ENCODE measurements around the gene KNL1. TPM values are rescaled to one million over a fixed set of nuclear protein-coding genes. Genes with fewer than 3 reads are reported as not detected.
A peak's percentile ranks its signal among the peaks of the same experiment; 100 is the strongest.

The KNL1 gene
- polyA plus RNA-seq, 3 donors from 2014 or later: 0.20 to 0.38 TPM; not detected in 1

- no peak overlapping the region for H3K27ac Mint-ChIP-seq
- no peaks in the 10 kb centered on the region for H3K36me3 Mint-ChIP-seq
- H3K9me3 Mint-ChIP-seq: no peaks in the 10 kb centered on the region
- peaks cover 11 to 27% of the 10 kb centered on the region in 2 donors for H3K4me1 Mint-ChIP-seq
- no peak overlapping the region for H3K4me3 Mint-ChIP-seq
- peaks cover 8 to 11% (median 10%) of the 10 kb centered on the region in 3 donors for H3K27me3 Mint-ChIP-seq (ENCODE audit: low read depth in 3 of 3)
- no peak for DNase-seq
Observed at GRCh38 chr15:40597024-40597423, 3.0 kb downstream of the KNL1 start.

GRCh38 chr15:40598126-40598525 lies 4.1 kb downstream of the KNL1 start:
- Mint-ChIP-seq H3K27ac (no peak overlapping the region), H3K27me3 (ENCODE audit: low read depth in 3 of 3) (peaks cover 7 to 11% (median 10%) of the 10 kb centered on the region in 3 donors), H3K36me3 (no peaks in the 10 kb centered on the region), H3K4me3 (no peak overlapping the region), H3K9me3 (no peaks in the 10 kb centered on the region), H3K4me1 (peaks cover 11 to 20% of the 10 kb centered on the region in 2 donors)
- DNase-seq: no peak

GRCh38 chr15:40598672-40599071 lies 4.6 kb downstream of the KNL1 start:
- Mint-ChIP-seq H3K4me1 (peaks cover 9 to 14% of the 10 kb centered on the region in 2 donors), H3K9me3 (no peaks in the 10 kb centered on the region), H3K36me3 (no peaks in the 10 kb centered on the region), H3K4me3 (no peak overlapping the region), H3K27ac (no peak overlapping the region), H3K27me3 (ENCODE audit: low read depth in 3 of 3) (peaks cover 4 to 8% (median 5%) of the 10 kb centered on the region in 3 donors)
- DNase-seq: no peak

- Mint-ChIP-seq H3K27ac (no peak overlapping the region), H3K4me3 (no peak overlapping the region)
Observed at GRCh38 chr15:40600956-40601355, 6.9 kb downstream of the KNL1 start.

GRCh38 chr15:40603935-40604334 lies 9.9 kb downstream of the KNL1 start:
- Mint-ChIP-seq H3K9me3 (no peaks in the 10 kb centered on the region), H3K36me3 (no peaks in the 10 kb centered on the region), H3K4me1 (no peaks in the 10 kb centered on the region), H3K4me3 (no peak overlapping the region), H3K27ac (no peak overlapping the region), H3K27me3 (ENCODE audit: low read depth in 3 of 3) (peaks cover 0 to 1% (median 0%) of the 10 kb centered on the region in 3 donors)
- DNase-seq: no peak

More at GRCh38 chr15:40600956-40601355, 6.9 kb downstream of the KNL1 start:
- Mint-ChIP-seq H3K4me1 (no peaks in the 10 kb centered on the region), H3K9me3 (no peaks in the 10 kb centered on the region), H3K36me3 (no peaks in the 10 kb centered on the region), H3K27me3 (ENCODE audit: low read depth in 3 of 3) (peaks cover 0 to 1% (median 0%) of the 10 kb centered on the region in 3 donors)
- DNase-seq: no peak

GRCh38 chr15:40613080-40613479 lies 19.0 kb downstream of the KNL1 start:
- no peak overlapping the region for H3K27ac Mint-ChIP-seq
- H3K4me3 Mint-ChIP-seq: no peak overlapping the region
- peaks cover 0 to 3% (median 0%) of the 10 kb centered on the region in 3 donors for H3K36me3 Mint-ChIP-seq
- no peak for DNase-seq
- H3K27me3 Mint-ChIP-seq (ENCODE audit: low read depth in 3 of 3): peaks cover 0 to 2% (median 1%) of the 10 kb centered on the region in 3 donors
- no peaks in the 10 kb centered on the region for H3K4me1 Mint-ChIP-seq
- H3K9me3 Mint-ChIP-seq: no peaks in the 10 kb centered on the region

- Mint-ChIP-seq H3K9me3 (no peaks in the 10 kb centered on the region), H3K27me3 (ENCODE audit: low read depth in 3 of 3) (peaks cover 0 to 2% (median 1%) of the 10 kb centered on the region in 3 donors), H3K4me1 (no peaks in the 10 kb centered on the region), H3K27ac (peak overlapping the region in 1 of 6 donors; percentile 61), H3K4me3 (no peak overlapping the region), H3K36me3 (peaks cover 0 to 3% (median 0%) of the 10 kb centered on the region in 3 donors)
- DNase-seq: no peak
Observed at GRCh38 chr15:40618023-40618422, 24.0 kb downstream of the KNL1 start.

GRCh38 chr15:40618906-40619305 lies 24.9 kb downstream of the KNL1 start:
- Mint-ChIP-seq H3K27ac (no peak overlapping the region), H3K9me3 (no peaks in the 10 kb centered on the region), H3K36me3 (peaks cover 0 to 3% (median 0%) of the 10 kb centered on the region in 3 donors), H3K4me1 (no peaks in the 10 kb centered on the region), H3K4me3 (no peak overlapping the region), H3K27me3 (ENCODE audit: low read depth in 3 of 3) (peaks cover 0 to 2% (median 1%) of the 10 kb centered on the region in 3 donors)
- DNase-seq: no peak

GRCh38 chr15:40623361-40623760 lies 29.3 kb downstream of the KNL1 start:
- Mint-ChIP-seq H3K4me3 (no peak overlapping the region), H3K27ac (no peak overlapping the region), H3K4me1 (no peaks in the 10 kb centered on the region), H3K27me3 (ENCODE audit: low read depth in 3 of 3) (no peaks in the 10 kb centered on the region), H3K9me3 (no peaks in the 10 kb centered on the region), H3K36me3 (peaks cover 0 to 3% (median 0%) of the 10 kb centered on the region in 3 donors)
- no peak for DNase-seq

- Mint-ChIP-seq H3K27ac (no peak overlapping the region), H3K4me1 (no peaks in the 10 kb centered on the region), H3K27me3 (ENCODE audit: low read depth in 3 of 3) (peaks cover 0 to 2% (median 0%) of the 10 kb centered on the region in 3 donors), H3K36me3 (peaks cover 0 to 1% (median 0%) of the 10 kb centered on the region in 3 donors), H3K4me3 (no peak overlapping the region), H3K9me3 (no peaks in the 10 kb centered on the region)
- DNase-seq: no peak
Observed at GRCh38 chr15:40630313-40630712, 36.3 kb downstream of the KNL1 start.

GRCh38 chr15:40633178-40633577 lies 39.1 kb downstream of the KNL1 start:
- no peaks in the 10 kb centered on the region for H3K9me3 Mint-ChIP-seq
- no peaks in the 10 kb centered on the region for H3K4me1 Mint-ChIP-seq
- H3K4me3 Mint-ChIP-seq: no peak overlapping the region
- peaks cover 1 to 2% (median 2%) of the 10 kb centered on the region in 3 donors for H3K27me3 Mint-ChIP-seq (ENCODE audit: low read depth in 3 of 3)
- no peaks in the 10 kb centered on the region for H3K36me3 Mint-ChIP-seq
- DNase-seq: no peak
- no peak overlapping the region for H3K27ac Mint-ChIP-seq

GRCh38 chr15:40637221-40637745 lies 43.2 kb downstream of the KNL1 start:
- Mint-ChIP-seq H3K27ac (no peak overlapping the region), H3K27me3 (ENCODE audit: low read depth in 3 of 3) (peaks cover 0 to 2% (median 1%) of the 10 kb centered on the region in 3 donors), H3K4me3 (no peak overlapping the region), H3K9me3 (no peaks in the 10 kb centered on the region), H3K4me1 (no peaks in the 10 kb centered on the region), H3K36me3 (no peaks in the 10 kb centered on the region)
- no peak for DNase-seq

GRCh38 chr15:40639677-40640076 lies 45.6 kb downstream of the KNL1 start:
- Mint-ChIP-seq H3K4me3 (no peak overlapping the region), H3K27ac (no peak overlapping the region), H3K36me3 (no peaks in the 10 kb centered on the region)

GRCh38 chr15:40647523-40647922 lies 53.5 kb downstream of the KNL1 start:
- H3K4me1 Mint-ChIP-seq: no peaks in the 10 kb centered on the region
- H3K36me3 Mint-ChIP-seq: no peaks in the 10 kb centered on the region
- H3K27ac Mint-ChIP-seq: peak overlapping the region in 1 of 6 donors; percentile 32
- no peaks in the 10 kb centered on the region for H3K9me3 Mint-ChIP-seq
- DNase-seq: no peak
- H3K4me3 Mint-ChIP-seq: no peak overlapping the region
- H3K27me3 Mint-ChIP-seq (ENCODE audit: low read depth in 3 of 3): no peaks in the 10 kb centered on the region

More at GRCh38 chr15:40639677-40640076, 45.6 kb downstream of the KNL1 start:
- no peaks in the 10 kb centered on the region for H3K9me3 Mint-ChIP-seq
- no peak for DNase-seq
- peaks cover 0 to 2% (median 1%) of the 10 kb centered on the region in 3 donors for H3K27me3 Mint-ChIP-seq (ENCODE audit: low read depth in 3 of 3)
- H3K4me1 Mint-ChIP-seq: no peaks in the 10 kb centered on the region

GRCh38 chr15:40650479-40650878 lies 56.4 kb downstream of the KNL1 start:
- Mint-ChIP-seq H3K36me3 (no peaks in the 10 kb centered on the region), H3K9me3 (no peaks in the 10 kb centered on the region), H3K27ac (peak overlapping the region in 1 of 6 donors; percentile 55), H3K27me3 (ENCODE audit: low read depth in 3 of 3) (peaks cover 0 to 1% (median 0%) of the 10 kb centered on the region in 3 donors), H3K4me1 (no peaks in the 10 kb centered on the region), H3K4me3 (no peak overlapping the region)
- DNase-seq: no peak
